HepG2 (cell line): Measurements from ENCODE around the gene INF2. TPM values are rescaled to one million over a fixed set of nuclear protein-coding genes. Genes with fewer than 3 reads are reported as not detected.

Experiments used
- ARID3A ChIP-seq: IDR thresholded peaks from 2 replicates; pipeline ENCODE4 v1.6.1; 2012; ENCODE audit warnings: low read depth, low read length, improper control_type of control experiment
- CBX5 ChIP-seq: sonication (generic); formaldehyde crosslinking; IDR thresholded peaks from 2 replicates; pipeline ENCODE4 v1.4.0; 2020; ENCODE audit warnings: missing genetic modification reagents, borderline replicate concordance
- EP300 ChIP-seq, 3 experiments: sonication (generic) in 1 of 3; formaldehyde crosslinking in 1 of 3; IDR thresholded peaks; 2 replicates each; pipeline versions ENCODE4 v1.5.1 to v1.6.1; 2011 to 2020; ENCODE audit warnings: low read depth in 2 of 3, low read length in 2 of 3, borderline replicate concordance in 1 of 3, improper control_type of control experiment in 1 of 3, mild to moderate bottlenecking in 1 of 3, missing genetic modification reagents in 1 of 3, moderate library complexity in 1 of 3
- ETV5 ChIP-seq: IDR thresholded peaks from 2 replicates; pipeline ENCODE4 v1.6.1; 2018; ENCODE audit warnings: missing biosample characterization, missing genetic modification reagents, inconsistent platforms, borderline replicate concordance
- GABPA ChIP-seq, 2 experiments: IDR thresholded peaks; 2 replicates each; pipeline ENCODE4 v1.6.1; 2011 to 2016; ENCODE audit warnings: low read depth in 2 of 2, low read length in 1 of 2, missing biosample characterization in 1 of 2, missing genetic modification characterization in 1 of 2
- HNF4G ChIP-seq, 2 experiments: sonication (generic) in 1 of 2; formaldehyde crosslinking in 1 of 2; IDR thresholded peaks; 2 replicates each; pipeline versions ENCODE4 v1.4.0 to v1.6.1; 2011 to 2020; ENCODE audit warnings: borderline replicate concordance in 2 of 2, low read depth in 2 of 2, mild to moderate bottlenecking in 2 of 2, low read length in 1 of 2, missing genetic modification reagents in 1 of 2, moderate library complexity in 1 of 2
- JARID2 ChIP-seq: sonication (generic); formaldehyde crosslinking; IDR thresholded peaks from 2 replicates; pipeline ENCODE4 v1.8.1; 2023; ENCODE audit warnings: missing genetic modification reagents, inconsistent platforms; ENCODE audit not compliant: insufficient replicate concordance
- KLF16 ChIP-seq, 2 experiments: sonication (generic) in 1 of 2; formaldehyde crosslinking in 1 of 2; IDR thresholded peaks; 2 replicates each; pipeline versions ENCODE4 v1.6.1 to v1.8.0; 2016 to 2023; ENCODE audit warnings: missing genetic modification reagents in 2 of 2, missing compliant biosample characterization in 1 of 2
- KLF6 ChIP-seq: IDR thresholded peaks from 2 replicates; pipeline ENCODE4 v1.8.0; 2016; ENCODE audit warnings: missing biosample characterization, missing genetic modification reagents
- NCOR1 ChIP-seq: fragments of 200-600 bp; sonication (generic); IDR thresholded peaks from 2 replicates; pipeline ENCODE4 v1.7.0; 2017; ENCODE audit warnings: antibody characterized with exemption, low read length, borderline replicate concordance
- REL ChIP-seq: sonication (generic); formaldehyde crosslinking; conservative IDR thresholded peaks from 2 replicates; pipeline ENCODE4 v1.8.0; 2022; ENCODE audit warnings: mild to moderate bottlenecking, missing genetic modification reagents, moderate library complexity
- RXRA ChIP-seq: sonication (generic); formaldehyde crosslinking; IDR thresholded peaks from 2 replicates; pipeline ENCODE4 v1.5.1; 2020; ENCODE audit warnings: missing genetic modification reagents
- SPEN ChIP-seq: sonication (generic); formaldehyde crosslinking; IDR thresholded peaks from 2 replicates; pipeline ENCODE4 v1.5.1; 2020; ENCODE audit warnings: low read depth, mild to moderate bottlenecking, missing genetic modification reagents
- ZMAT3 ChIP-seq: sonication (generic); formaldehyde crosslinking; conservative IDR thresholded peaks from 2 replicates; pipeline ENCODE4 v1.7.0; 2021; ENCODE audit warnings: missing genetic modification reagents
- ZNF205 ChIP-seq: IDR thresholded peaks from 2 replicates; pipeline ENCODE4 v1.6.1; 2018; ENCODE audit warnings: missing biosample characterization, missing genetic modification reagents
- ZNF280B ChIP-seq: sonication (generic); formaldehyde crosslinking; IDR thresholded peaks from 2 replicates; pipeline ENCODE4 v1.5.0; 2020; ENCODE audit warnings: missing genetic modification reagents, mild to moderate bottlenecking, borderline replicate concordance
- ZNF30 ChIP-seq: sonication (generic); formaldehyde crosslinking; IDR thresholded peaks from 2 replicates; pipeline ENCODE4 v1.5.0; 2020; ENCODE audit warnings: mild to moderate bottlenecking, missing genetic modification reagents
- ZNF501 ChIP-seq: sonication (generic); formaldehyde crosslinking; IDR thresholded peaks from 2 replicates; pipeline ENCODE4 v1.5.1; 2020; ENCODE audit warnings: mild to moderate bottlenecking, moderate library complexity, missing genetic modification reagents
- ZNF563 ChIP-seq: sonication (generic); formaldehyde crosslinking; IDR thresholded peaks from 2 replicates; pipeline ENCODE4 v1.8.0; 2022; ENCODE audit warnings: mild to moderate bottlenecking, moderate library complexity, missing genetic modification reagents
- ZNF580 ChIP-seq: IDR thresholded peaks from 2 replicates; pipeline ENCODE4 v1.6.1; 2016; ENCODE audit warnings: low read depth, borderline replicate concordance
- ZNF737 ChIP-seq: sonication (generic); formaldehyde crosslinking; IDR thresholded peaks from 2 replicates; pipeline ENCODE4 v1.5.0; 2020; ENCODE audit warnings: missing genetic modification reagents, mild to moderate bottlenecking, borderline replicate concordance
- ZNF780A ChIP-seq: sonication (generic); formaldehyde crosslinking; IDR thresholded peaks from 2 replicates; pipeline ENCODE4 v1.8.0; 2022; ENCODE audit warnings: mild to moderate bottlenecking, missing genetic modification reagents, moderate library complexity
- ZNF841 ChIP-seq: sonication (generic); formaldehyde crosslinking; IDR thresholded peaks from 2 replicates; pipeline ENCODE4 v1.8.1; 2023; ENCODE audit warnings: missing genetic modification reagents, borderline replicate concordance
- ZSCAN9 ChIP-seq: IDR thresholded peaks from 2 replicates; pipeline ENCODE4 v1.6.1; 2016; ENCODE audit warnings: borderline replicate concordance
- polyA plus RNA-seq, 8 experiments: library from polyadenylated mRNA; depleted of rRNA in 3 of 8; stranded (reverse) in 7 of 8; unstranded in 1 of 8; fragments of >200 nt; fragmentation: Illumina TruSeq in 4 of 8; extraction: Trizol in 4 of 8; gene quantifications; 2 replicates each; pipeline versions ENCODE4 v1.2.1 to v1.2.3, GENCODE V29; 2011 to 2016; ENCODE audit warnings: low read depth in 4 of 8, missing spikeins in 1 of 8, mixed read lengths in 1 of 8; ENCODE audit not compliant: insufficient read depth in 1 of 8
- total RNA-seq, 5 experiments: library from RNA; depleted of rRNA; stranded (reverse); fragments of >200 nt; fragmentation: Illumina TruSeq; extraction: Trizol; gene quantifications; 2 replicates each; pipeline ENCODE4 v1.2.3, GENCODE V29; 2016; ENCODE audit warnings: low read depth in 1 of 5

Gene INF2
- total and polyA plus RNA-seq, 2 of the 13 experiments (the other 11 are each of a cell fraction or from before 2014, with no cell fraction given) = 16.4 to 26.4 TPM

- TF ChIP-seq ARID3A (no peak), ZNF580 (CRISPR knock-in tag) (peak; percentile 57; the same call in 1 of the 2 replicates), EP300 (IDR thresholded peaks at IDR 0.05; ENCODE audit: low read depth in 2 of 2, low read length in 2 of 2) (peak; percentile 22 to 41; a peak in 3 of 4 replicates), EP300 (CRISPR knock-in tag; IDR thresholded peaks at IDR 0.05; ENCODE audit: borderline replicate concordance) (peak; percentile 36; the same call in 1 of the 2 replicates), ZNF737 (no peak), SPEN (CRISPR knock-in tag) (peak; percentile 53), ZNF280B (CRISPR knock-in tag) (peak; percentile 42; the same call in 1 of the 2 replicates), GABPA (IDR thresholded peaks at IDR 0.05; ENCODE audit: low read depth, low read length) (no peak), GABPA (CRISPR knock-in tag; IDR thresholded peaks at IDR 0.05; ENCODE audit: low read depth) (peak; percentile 69), KLF6 (0 out of 2 replicates have a peak, but pooled peaks have one; percentile 12), ZNF841 (CRISPR knock-in tag) (no peak), ZNF501 (CRISPR knock-in tag) (0 out of 2 replicates have a peak, but pooled peaks have one; percentile 27), CBX5 (CRISPR knock-in tag) (0 out of 2 replicates have a peak, but pooled peaks have one; percentile 14), ETV5 (CRISPR knock-in tag) (peak; percentile 94), HNF4G (IDR thresholded peaks at IDR 0.05; ENCODE audit: borderline replicate concordance, low read depth, low read length) (peak; percentile 87), HNF4G (CRISPR knock-in tag; IDR thresholded peaks at IDR 0.05; ENCODE audit: borderline replicate concordance, low read depth) (peak; percentile 61; the same call in 1 of the 2 replicates), ZNF563 (CRISPR knock-in tag) (peak; percentile 64), NCOR1 (peak; percentile 36; the same call in 1 of the 2 replicates), ZNF30 (CRISPR knock-in tag) (no peak), RXRA (CRISPR knock-in tag) (peak; percentile 55), KLF16 (CRISPR knock-in tag; IDR thresholded peaks at IDR 0.05) (0 out of 4 replicates have a peak, but pooled peaks of 1 of the 2 experiments have one; percentile 69), REL (no peak), ZNF205 (peak; percentile 39; the same call in 1 of the 2 replicates), ZSCAN9 (CRISPR knock-in tag) (peak; percentile 52; the same call in 1 of the 2 replicates), JARID2 (no peak), ZNF780A (CRISPR knock-in tag) (peak; percentile 73; the same call in 1 of the 2 replicates), ZMAT3 (CRISPR knock-in tag) (peak; percentile 95)
These were observed 1.6 kb upstream of the INF2 start (continued) for GRCh38 chr14:104687601-104688504.
